Measurements from ENCODE around the gene FAM76B.

FAM76B gene

DNA sequence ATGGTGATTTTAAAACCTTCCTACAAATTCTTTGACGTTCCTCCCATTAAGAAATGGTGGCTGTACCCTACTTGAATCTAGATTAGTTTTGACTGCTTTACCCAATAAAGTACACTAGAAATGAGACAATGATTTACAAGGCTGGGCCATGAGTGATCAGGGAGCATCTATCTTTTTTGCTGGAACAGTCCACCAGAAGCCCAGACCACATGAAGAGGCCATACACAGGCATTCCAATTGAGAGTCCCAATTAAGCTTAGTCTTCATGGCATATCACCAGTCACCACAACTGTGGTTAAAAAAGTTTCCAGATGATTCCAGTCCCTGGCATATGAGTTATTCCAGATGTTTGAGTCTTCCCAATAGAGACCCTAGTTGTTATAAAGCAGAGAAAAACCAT, 39.5 kb downstream of the FAM76B start:
- no peaks in the 10 kb centered on the region for H4K20me1 ChIP-seq (ENCODE audit: insufficient read depth)
- no peaks in the 10 kb centered on the region for H3K36me3 ChIP-seq (ENCODE audit: insufficient read depth)
- no peak overlapping the region for H3K27ac ChIP-seq
- H3K4me3 ChIP-seq (IDR thresholded peaks at IDR 0.05; ENCODE audit: insufficient read depth, low read depth, low read length): no peak overlapping the region
- H3K4me1 ChIP-seq (ENCODE audit: low read depth, poor library complexity, severe bottlenecking): no peaks in the 10 kb centered on the region
- H3K9ac ChIP-seq: no peak overlapping the region
- H3K4me2 ChIP-seq: no peak overlapping the region
- no peaks in the 10 kb centered on the region for H3K27me3 ChIP-seq (ENCODE audit: insufficient read depth, low read depth)
- no peak overlapping the region for H2AFZ ChIP-seq (ENCODE audit: low read depth)
- H3K79me2 ChIP-seq (ENCODE audit: insufficient read depth, low read depth): no peaks in the 10 kb centered on the region
- TF ChIP-seq, protein P1, sequence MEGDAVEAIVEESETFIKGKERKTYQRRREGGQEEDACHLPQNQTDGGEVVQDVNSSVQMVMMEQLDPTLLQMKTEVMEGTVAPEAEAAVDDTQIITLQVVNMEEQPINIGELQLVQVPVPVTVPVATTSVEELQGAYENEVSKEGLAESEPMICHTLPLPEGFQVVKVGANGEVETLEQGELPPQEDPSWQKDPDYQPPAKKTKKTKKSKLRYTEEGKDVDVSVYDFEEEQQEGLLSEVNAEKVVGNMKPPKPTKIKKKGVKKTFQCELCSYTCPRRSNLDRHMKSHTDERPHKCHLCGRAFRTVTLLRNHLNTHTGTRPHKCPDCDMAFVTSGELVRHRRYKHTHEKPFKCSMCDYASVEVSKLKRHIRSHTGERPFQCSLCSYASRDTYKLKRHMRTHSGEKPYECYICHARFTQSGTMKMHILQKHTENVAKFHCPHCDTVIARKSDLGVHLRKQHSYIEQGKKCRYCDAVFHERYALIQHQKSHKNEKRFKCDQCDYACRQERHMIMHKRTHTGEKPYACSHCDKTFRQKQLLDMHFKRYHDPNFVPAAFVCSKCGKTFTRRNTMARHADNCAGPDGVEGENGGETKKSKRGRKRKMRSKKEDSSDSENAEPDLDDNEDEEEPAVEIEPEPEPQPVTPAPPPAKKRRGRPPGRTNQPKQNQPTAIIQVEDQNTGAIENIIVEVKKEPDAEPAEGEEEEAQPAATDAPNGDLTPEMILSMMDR (conservative IDR thresholded peaks at IDR 0.05; ENCODE audit: low read depth, low read length): no peak

DNA sequence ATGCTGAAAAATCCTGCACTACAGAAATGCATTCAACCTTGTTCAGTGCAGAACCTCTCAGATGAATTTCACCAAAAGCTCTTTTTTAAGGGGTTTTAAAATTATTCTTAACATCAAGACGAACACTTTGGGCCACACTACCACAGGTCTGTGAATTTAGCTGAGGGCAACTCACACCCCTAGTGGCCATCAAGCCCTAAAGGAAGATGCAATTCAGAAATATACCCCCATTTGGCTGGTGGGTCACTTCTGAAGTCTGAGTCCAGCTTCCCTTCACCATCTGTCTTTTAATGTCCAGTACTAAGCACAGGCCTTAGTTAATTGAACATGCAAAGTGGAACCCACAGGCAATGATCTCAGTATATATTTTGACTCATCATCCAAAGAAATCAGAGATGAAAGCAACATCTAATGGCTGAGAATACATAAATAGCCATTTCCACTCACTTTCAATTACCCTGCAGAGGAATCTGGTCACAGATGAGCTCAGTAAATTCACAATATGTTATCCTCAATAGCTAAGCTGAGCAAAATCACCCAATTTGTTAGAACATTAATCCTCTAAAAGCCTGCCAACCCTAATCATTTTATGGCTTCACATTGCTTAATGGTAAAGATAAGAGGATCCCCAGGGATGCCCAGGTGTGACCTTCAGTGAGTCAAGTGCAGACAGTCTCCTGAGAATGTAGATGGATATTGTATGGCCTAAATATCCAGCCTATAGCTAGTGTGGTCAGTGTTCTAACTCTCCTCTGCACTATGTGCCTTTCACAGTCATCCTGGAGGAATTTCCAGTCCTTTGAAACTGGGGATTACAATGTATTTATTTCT, 50.3 kb downstream of the FAM76B start:
- H4K20me1 ChIP-seq (ENCODE audit: insufficient read depth): no peaks in the 10 kb centered on the region
- no peak overlapping the region for H3K4me3 ChIP-seq (IDR thresholded peaks at IDR 0.05; ENCODE audit: insufficient read depth, low read depth, low read length)
- no peaks in the 10 kb centered on the region for H3K4me1 ChIP-seq (ENCODE audit: low read depth, poor library complexity, severe bottlenecking)
- H3K79me2 ChIP-seq (ENCODE audit: insufficient read depth, low read depth): no peaks in the 10 kb centered on the region
- no peak overlapping the region for H3K4me2 ChIP-seq
- TF ChIP-seq, protein P1 (conservative IDR thresholded peaks at IDR 0.05; ENCODE audit: low read depth, low read length): no peak
- no peak overlapping the region for H3K27ac ChIP-seq
- H2AFZ ChIP-seq (ENCODE audit: low read depth): no peak overlapping the region
- H3K9ac ChIP-seq: no peak overlapping the region
- no peaks in the 10 kb centered on the region for H3K36me3 ChIP-seq (ENCODE audit: insufficient read depth)
- no peaks in the 10 kb centered on the region for H3K27me3 ChIP-seq (ENCODE audit: insufficient read depth, low read depth)

DNA sequence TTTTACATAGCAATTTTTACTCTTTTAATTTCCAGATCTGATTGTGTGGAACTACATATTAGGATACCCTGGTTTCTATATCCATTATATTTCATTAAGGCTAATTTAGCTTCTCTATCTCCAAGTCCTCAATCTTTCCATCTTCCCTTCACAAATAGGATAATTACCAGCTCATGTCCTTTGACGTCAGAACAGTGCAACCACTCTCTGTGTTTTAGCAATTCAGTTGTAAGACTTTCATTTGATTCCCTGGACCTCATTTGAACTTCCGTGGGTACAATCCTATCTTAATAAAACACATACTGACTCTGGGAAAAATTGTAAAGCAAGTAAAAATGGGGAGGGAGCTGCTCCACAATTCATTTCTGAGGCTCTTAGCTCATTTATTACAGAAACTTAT, 52.8 kb downstream of the FAM76B start:
- Histone ChIP-seq H3K4me3 (IDR thresholded peaks at IDR 0.05; ENCODE audit: insufficient read depth, low read depth, low read length) (no peak overlapping the region), H3K4me2 (no peak overlapping the region), H3K79me2 (ENCODE audit: insufficient read depth, low read depth) (no peaks in the 10 kb centered on the region), H3K27me3 (ENCODE audit: insufficient read depth, low read depth) (no peaks in the 10 kb centered on the region), H3K9ac (no peak overlapping the region), H4K20me1 (ENCODE audit: insufficient read depth) (no peaks in the 10 kb centered on the region), H3K27ac (no peak overlapping the region), H3K36me3 (ENCODE audit: insufficient read depth) (no peaks in the 10 kb centered on the region), H3K4me1 (ENCODE audit: low read depth, poor library complexity, severe bottlenecking) (no peaks in the 10 kb centered on the region), H2AFZ (ENCODE audit: low read depth) (no peak overlapping the region)
- TF ChIP-seq, protein P1 (conservative IDR thresholded peaks at IDR 0.05; ENCODE audit: low read depth, low read length): no peak

DNA sequence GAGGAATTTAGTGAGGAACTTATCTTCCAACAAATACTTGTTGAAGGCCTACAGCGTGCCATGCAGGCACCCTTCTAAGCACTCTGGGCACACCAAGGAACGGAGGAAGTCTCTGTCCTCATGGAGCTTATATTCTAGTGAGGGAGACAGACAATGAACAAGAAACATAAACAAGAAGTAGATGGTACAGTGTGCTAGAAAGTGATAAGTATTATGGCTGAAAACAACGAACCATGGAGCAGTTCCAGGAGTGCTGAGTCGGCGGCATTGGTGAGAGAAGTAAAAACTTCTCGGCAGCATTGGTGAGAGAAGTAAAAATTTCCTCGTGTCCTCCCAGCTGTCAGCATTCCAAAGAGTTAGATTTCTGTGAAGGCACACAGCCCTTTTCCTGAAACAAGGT, 53.2 kb downstream of the FAM76B start:
- TF ChIP-seq, protein P1 (conservative IDR thresholded peaks at IDR 0.05; ENCODE audit: low read depth, low read length): no peak
- H3K9ac ChIP-seq: no peak overlapping the region

More for the DNA sequence above, 53.2 kb downstream of the FAM76B start:
- no peak overlapping the region for H3K27ac ChIP-seq
- no peaks in the 10 kb centered on the region for H3K79me2 ChIP-seq (ENCODE audit: insufficient read depth, low read depth)
- H3K4me2 ChIP-seq: no peak overlapping the region
- no peaks in the 10 kb centered on the region for H3K4me1 ChIP-seq (ENCODE audit: low read depth, poor library complexity, severe bottlenecking)
- no peaks in the 10 kb centered on the region for H3K27me3 ChIP-seq (ENCODE audit: insufficient read depth, low read depth)
- H3K36me3 ChIP-seq (ENCODE audit: insufficient read depth): no peaks in the 10 kb centered on the region
- no peaks in the 10 kb centered on the region for H4K20me1 ChIP-seq (ENCODE audit: insufficient read depth)
- no peak overlapping the region for H3K4me3 ChIP-seq (IDR thresholded peaks at IDR 0.05; ENCODE audit: insufficient read depth, low read depth, low read length)
- H2AFZ ChIP-seq (ENCODE audit: low read depth): no peak overlapping the region
